GM23338 (cell line): ENCODE results near the gene LPGAT1. TPM values are rescaled to one million over a fixed set of nuclear protein-coding genes. Genes with fewer than 3 reads are reported as not detected.

Experiments used
- ATAC-seq: fragments of 200-7000 bp; cut with Tn5 transposase; 3 replicates; pipeline ENCODE4 v1.9.1; 2020
- DNase-seq: peaks from one replicate; pipeline ENCODE4 v3.0.0-alpha.2; 2015; ENCODE audit warnings: low spot score
- H2AFZ ChIP-seq: fragments of 200-600 bp; sonication (generic); 2 replicates; pipeline ENCODE4 v1.8.0; 2016; ENCODE audit warnings: antibody characterized with exemption, mild to moderate bottlenecking, moderate library complexity
- H3F3A ChIP-seq: fragments of 200-600 bp; sonication (generic); replicated peaks from 2 replicates; pipeline ENCODE4 v1.8.0; 2017; ENCODE audit warnings: antibody characterized with exemption, mixed run types, low read depth
- H3K27ac ChIP-seq: fragments of 200-600 bp; sonication (generic); 2 replicates; pipeline ENCODE4 v1.6.1; 2016; ENCODE audit warnings: low read depth
- H3K27me3 ChIP-seq: fragments of 200-600 bp; sonication (generic); 2 replicates; pipeline ENCODE4 v1.8.0; 2016; ENCODE audit warnings: mild to moderate bottlenecking, mixed run types, moderate library complexity; ENCODE audit not compliant: insufficient read depth
- H3K36me3 ChIP-seq: fragments of 200-600 bp; sonication (generic); 2 replicates; pipeline ENCODE4 v1.8.0; 2016; ENCODE audit warnings: mild to moderate bottlenecking; ENCODE audit not compliant: insufficient read depth
- H3K4me1 ChIP-seq: fragments of 200-600 bp; sonication (generic); 2 replicates; pipeline ENCODE4 v1.8.0; 2016; ENCODE audit warnings: mild to moderate bottlenecking, moderate library complexity; ENCODE audit not compliant: insufficient read depth
- H3K4me2 ChIP-seq: fragments of 200-600 bp; sonication (generic); 2 replicates; pipeline ENCODE4 v1.7.1; 2017; ENCODE audit warnings: mixed run types
- H3K4me3 ChIP-seq: fragments of 200-600 bp; sonication (generic); 2 replicates; pipeline ENCODE4 v1.6.1; 2016; ENCODE audit warnings: mixed run types
- H3K79me2 ChIP-seq: fragments of 200-600 bp; sonication (generic); replicated peaks from 2 replicates; pipeline ENCODE4 v1.8.0; 2017; ENCODE audit warnings: mild to moderate bottlenecking; ENCODE audit not compliant: insufficient read depth
- H3K9me2 ChIP-seq: fragments of 200-600 bp; sonication (generic); 2 replicates; pipeline ENCODE4 v1.8.0; 2017; ENCODE audit not compliant: insufficient read depth
- H4K20me1 ChIP-seq: fragments of 200-600 bp; sonication (generic); replicated peaks from 2 replicates; pipeline ENCODE4 v1.8.0; 2017; ENCODE audit warnings: mild to moderate bottlenecking; ENCODE audit not compliant: insufficient read depth
- H3K27ac Mint-ChIP-seq: 2 replicates; pipeline ENCODE4 v1.8.0; 2020; ENCODE audit warnings: inconsistent platforms, mild to moderate bottlenecking, moderate library complexity, mixed read lengths
- H3K27me3 Mint-ChIP-seq: 3 replicates; pipeline ENCODE4 v1.8.0; 2022; ENCODE audit warnings: low read depth, mild to moderate bottlenecking, moderate library complexity, mixed read lengths, inconsistent platforms; ENCODE audit not compliant: insufficient read depth, poor library complexity
- H3K36me3 Mint-ChIP-seq: 3 replicates; pipeline ENCODE4 v1.8.0; 2021; ENCODE audit warnings: low read depth, mild to moderate bottlenecking, inconsistent platforms, moderate library complexity, mixed read lengths
- H3K4me1 Mint-ChIP-seq: 3 replicates; pipeline ENCODE4 v1.8.0; 2020; ENCODE audit warnings: mild to moderate bottlenecking, inconsistent platforms, mixed read lengths
- H3K4me3 Mint-ChIP-seq: 3 replicates; pipeline ENCODE4 v1.8.0; 2021; ENCODE audit warnings: moderate library complexity, mild to moderate bottlenecking, inconsistent platforms, mixed read lengths
- H3K9me3 Mint-ChIP-seq: 3 replicates; pipeline ENCODE4 v1.8.0; 2020; ENCODE audit warnings: moderate library complexity, mild to moderate bottlenecking, inconsistent platforms, mixed read lengths
- CREB1 ChIP-seq: fragments of 250-450 bp; sonication (Bioruptor Pico); IDR thresholded peaks from 2 replicates; pipeline ENCODE4 v1.5.0; 2020; ENCODE audit warnings: low read depth, mild to moderate bottlenecking, moderate library complexity
- EZH2 ChIP-seq: fragments of 200-600 bp; sonication (generic); IDR thresholded peaks from one replicate; pipeline ENCODE4 v1.8.0; 2017; ENCODE audit warnings: antibody characterized with exemption, mild to moderate bottlenecking, low read depth; ENCODE audit not compliant: unreplicated experiment
- POLR2AphosphoS5 ChIP-seq: IDR thresholded peaks from 2 replicates; pipeline ENCODE4 v1.6.1; 2016; ENCODE audit warnings: antibody characterized with exemption, low read depth
- STAT1 ChIP-seq: IDR thresholded peaks from one replicate; pipeline ENCODE4 v1.6.1; 2016; ENCODE audit warnings: antibody characterized with exemption; ENCODE audit not compliant: unreplicated experiment
- polyA plus RNA-seq: library from polyadenylated mRNA; unstranded; fragments of >200 nt; fragmentation: Nextera tagmentation; extraction: Ambion mirVana; gene quantifications from 2 replicates; pipeline ENCODE4 v1.2.1, GENCODE V29; 2016
- total RNA-seq: library from RNA; depleted of rRNA; stranded (reverse); fragments of >200 nt; shearing (Covaris generic); gene quantifications from 2 replicates; pipeline ENCODE4 v1.2.3, GENCODE V29; 2014
- TF ChIP-seq, protein P1 (sequence below): fragments of 250-450 bp; sonication (Bioruptor Pico); IDR thresholded peaks from 2 replicates; pipeline ENCODE4 v1.5.0; 2020; ENCODE audit warnings: mild to moderate bottlenecking, moderate library complexity
- TF ChIP-seq, protein P2 (sequence below), 2 experiments: fragments of 200-600 bp in 1 of 2; sonication (generic) in 1 of 2; conservative IDR thresholded peaks; 2 replicates each; pipeline versions ENCODE4 v1.5.1 to v1.6.1; 2016 to 2017; ENCODE audit warnings: antibody characterized with exemption in 2 of 2, low read depth in 2 of 2, mild to moderate bottlenecking in 2 of 2, moderate library complexity in 1 of 2

LPGAT1 gene
- total and polyA plus RNA-seq, 2 experiments from 2014 or later, result 3.3 to 16.4 TPM

DNA sequence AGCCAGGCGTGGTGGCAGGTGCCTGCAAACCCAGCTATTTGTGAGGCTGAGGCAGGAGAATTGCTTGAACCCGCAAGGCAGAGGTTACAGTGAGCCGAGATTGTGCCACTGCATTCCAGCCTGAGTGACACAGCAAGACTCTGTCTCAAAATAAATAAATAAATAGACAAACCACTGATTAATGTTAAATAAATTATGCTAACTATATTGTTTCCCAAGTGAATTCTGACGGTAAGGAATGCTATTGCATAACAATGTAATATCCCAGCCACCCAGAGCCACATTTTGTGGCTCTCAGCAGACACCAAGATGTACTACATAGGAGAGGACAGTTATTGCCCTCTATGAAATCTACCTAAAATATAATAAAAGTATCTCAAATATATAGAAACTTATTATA lies 55.4 kb downstream of the LPGAT1 start (continued):
- TF ChIP-seq, protein P1, sequence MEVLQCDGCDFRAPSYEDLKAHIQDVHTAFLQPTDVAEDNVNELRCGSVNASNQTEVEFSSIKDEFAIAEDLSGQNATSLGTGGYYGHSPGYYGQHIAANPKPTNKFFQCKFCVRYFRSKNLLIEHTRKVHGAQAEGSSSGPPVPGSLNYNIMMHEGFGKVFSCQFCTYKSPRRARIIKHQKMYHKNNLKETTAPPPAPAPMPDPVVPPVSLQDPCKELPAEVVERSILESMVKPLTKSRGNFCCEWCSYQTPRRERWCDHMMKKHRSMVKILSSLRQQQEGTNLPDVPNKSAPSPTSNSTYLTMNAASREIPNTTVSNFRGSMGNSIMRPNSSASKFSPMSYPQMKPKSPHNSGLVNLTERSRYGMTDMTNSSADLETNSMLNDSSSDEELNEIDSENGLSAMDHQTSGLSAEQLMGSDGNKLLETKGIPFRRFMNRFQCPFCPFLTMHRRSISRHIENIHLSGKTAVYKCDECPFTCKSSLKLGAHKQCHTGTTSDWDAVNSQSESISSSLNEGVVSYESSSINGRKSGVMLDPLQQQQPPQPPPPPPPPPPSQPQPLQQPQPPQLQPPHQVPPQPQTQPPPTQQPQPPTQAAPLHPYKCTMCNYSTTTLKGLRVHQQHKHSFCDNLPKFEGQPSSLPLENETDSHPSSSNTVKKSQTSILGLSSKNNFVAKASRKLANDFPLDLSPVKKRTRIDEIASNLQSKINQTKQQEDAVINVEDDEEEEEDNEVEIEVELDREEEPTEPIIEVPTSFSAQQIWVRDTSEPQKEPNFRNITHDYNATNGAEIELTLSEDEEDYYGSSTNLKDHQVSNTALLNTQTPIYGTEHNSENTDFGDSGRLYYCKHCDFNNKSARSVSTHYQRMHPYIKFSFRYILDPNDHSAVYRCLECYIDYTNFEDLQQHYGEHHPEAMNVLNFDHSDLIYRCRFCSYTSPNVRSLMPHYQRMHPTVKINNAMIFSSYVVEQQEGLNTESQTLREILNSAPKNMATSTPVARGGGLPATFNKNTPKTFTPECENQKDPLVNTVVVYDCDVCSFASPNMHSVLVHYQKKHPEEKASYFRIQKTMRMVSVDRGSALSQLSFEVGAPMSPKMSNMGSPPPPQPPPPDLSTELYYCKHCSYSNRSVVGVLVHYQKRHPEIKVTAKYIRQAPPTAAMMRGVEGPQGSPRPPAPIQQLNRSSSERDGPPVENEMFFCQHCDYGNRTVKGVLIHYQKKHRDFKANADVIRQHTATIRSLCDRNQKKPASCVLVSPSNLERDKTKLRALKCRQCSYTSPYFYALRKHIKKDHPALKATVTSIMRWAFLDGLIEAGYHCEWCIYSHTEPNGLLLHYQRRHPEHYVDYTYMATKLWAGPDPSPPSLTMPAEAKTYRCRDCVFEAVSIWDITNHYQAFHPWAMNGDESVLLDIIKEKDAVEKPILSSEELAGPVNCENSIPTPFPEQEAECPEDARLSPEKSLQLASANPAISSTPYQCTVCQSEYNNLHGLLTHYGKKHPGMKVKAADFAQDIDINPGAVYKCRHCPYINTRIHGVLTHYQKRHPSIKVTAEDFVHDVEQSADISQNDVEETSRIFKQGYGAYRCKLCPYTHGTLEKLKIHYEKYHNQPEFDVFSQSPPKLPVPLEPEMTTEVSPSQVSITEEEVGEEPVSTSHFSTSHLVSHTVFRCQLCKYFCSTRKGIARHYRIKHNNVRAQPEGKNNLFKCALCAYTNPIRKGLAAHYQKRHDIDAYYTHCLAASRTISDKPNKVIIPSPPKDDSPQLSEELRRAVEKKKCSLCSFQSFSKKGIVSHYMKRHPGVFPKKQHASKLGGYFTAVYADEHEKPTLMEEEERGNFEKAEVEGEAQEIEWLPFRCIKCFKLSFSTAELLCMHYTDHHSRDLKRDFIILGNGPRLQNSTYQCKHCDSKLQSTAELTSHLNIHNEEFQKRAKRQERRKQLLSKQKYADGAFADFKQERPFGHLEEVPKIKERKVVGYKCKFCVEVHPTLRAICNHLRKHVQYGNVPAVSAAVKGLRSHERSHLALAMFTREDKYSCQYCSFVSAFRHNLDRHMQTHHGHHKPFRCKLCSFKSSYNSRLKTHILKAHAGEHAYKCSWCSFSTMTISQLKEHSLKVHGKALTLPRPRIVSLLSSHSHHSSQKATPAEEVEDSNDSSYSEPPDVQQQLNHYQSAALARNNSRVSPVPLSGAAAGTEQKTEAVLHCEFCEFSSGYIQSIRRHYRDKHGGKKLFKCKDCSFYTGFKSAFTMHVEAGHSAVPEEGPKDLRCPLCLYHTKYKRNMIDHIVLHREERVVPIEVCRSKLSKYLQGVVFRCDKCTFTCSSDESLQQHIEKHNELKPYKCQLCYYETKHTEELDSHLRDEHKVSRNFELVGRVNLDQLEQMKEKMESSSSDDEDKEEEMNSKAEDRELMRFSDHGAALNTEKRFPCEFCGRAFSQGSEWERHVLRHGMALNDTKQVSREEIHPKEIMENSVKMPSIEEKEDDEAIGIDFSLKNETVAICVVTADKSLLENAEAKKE, result no peak
- TF ChIP-seq CREB1 (CRISPR knock-in tag) (no peak), EZH2 (no peak)

DNA sequence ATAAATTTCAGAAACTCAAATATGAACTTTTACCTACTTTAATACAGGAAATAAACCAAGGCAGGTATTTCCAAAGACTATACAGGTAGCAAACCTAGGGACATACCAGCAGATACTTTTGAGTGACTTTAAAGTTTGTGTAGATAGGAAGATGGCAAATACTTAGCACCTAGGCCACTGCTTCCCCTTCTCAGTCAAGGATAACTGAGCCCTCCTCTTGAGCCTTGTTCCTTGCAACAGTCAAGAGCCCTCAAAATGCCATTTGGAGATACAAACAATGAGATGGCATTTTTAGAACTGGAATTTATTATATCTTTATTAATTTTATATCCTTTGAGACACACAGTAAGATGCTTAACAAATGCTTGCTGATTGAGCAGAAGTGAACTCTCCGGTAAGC lies 65.9 kb downstream of the LPGAT1 start:
- ATAC-seq (no peak), DNase-seq (no peak)
- Histone ChIP-seq H3F3A (no peaks in the 10 kb centered on the region), H3K27ac (no peak overlapping the region), H3K9me2 (no peaks in the 10 kb centered on the region), H3K4me2 (no peak overlapping the region), H3K79me2 (no peaks in the 10 kb centered on the region), H3K4me1 (no peaks in the 10 kb centered on the region), H4K20me1 (no peaks in the 10 kb centered on the region), H3K27me3 (no peaks in the 10 kb centered on the region), H3K4me3 (no peak overlapping the region), H3K36me3 (no peaks in the 10 kb centered on the region), H2AFZ (no peak overlapping the region)
- Mint-ChIP-seq H3K4me3 (no peak overlapping the region), H3K36me3 (no peaks in the 10 kb centered on the region), H3K27me3 (no peaks in the 10 kb centered on the region), H3K4me1 (peaks cover 6% of the 10 kb centered on the region; the same call in 2 of the 3 replicates), H3K9me3 (no peaks in the 10 kb centered on the region; the same call in 2 of the 3 replicates), H3K27ac (no peak overlapping the region)
- TF ChIP-seq POLR2AphosphoS5 (no peak), STAT1 (no peak)
- TF ChIP-seq, protein P2, sequence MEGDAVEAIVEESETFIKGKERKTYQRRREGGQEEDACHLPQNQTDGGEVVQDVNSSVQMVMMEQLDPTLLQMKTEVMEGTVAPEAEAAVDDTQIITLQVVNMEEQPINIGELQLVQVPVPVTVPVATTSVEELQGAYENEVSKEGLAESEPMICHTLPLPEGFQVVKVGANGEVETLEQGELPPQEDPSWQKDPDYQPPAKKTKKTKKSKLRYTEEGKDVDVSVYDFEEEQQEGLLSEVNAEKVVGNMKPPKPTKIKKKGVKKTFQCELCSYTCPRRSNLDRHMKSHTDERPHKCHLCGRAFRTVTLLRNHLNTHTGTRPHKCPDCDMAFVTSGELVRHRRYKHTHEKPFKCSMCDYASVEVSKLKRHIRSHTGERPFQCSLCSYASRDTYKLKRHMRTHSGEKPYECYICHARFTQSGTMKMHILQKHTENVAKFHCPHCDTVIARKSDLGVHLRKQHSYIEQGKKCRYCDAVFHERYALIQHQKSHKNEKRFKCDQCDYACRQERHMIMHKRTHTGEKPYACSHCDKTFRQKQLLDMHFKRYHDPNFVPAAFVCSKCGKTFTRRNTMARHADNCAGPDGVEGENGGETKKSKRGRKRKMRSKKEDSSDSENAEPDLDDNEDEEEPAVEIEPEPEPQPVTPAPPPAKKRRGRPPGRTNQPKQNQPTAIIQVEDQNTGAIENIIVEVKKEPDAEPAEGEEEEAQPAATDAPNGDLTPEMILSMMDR (conservative IDR thresholded peaks at IDR 0.05; ENCODE audit: low read depth in 2 of 2), result no peak
